Daoy (cell line): ENCODE measurements around the gene SPRR2E. TPM values are rescaled to one million over a fixed set of nuclear protein-coding genes. Genes with fewer than 3 reads are reported as not detected.
"Not testable (repeated sequence)": the region's sequence is repeated elsewhere in the genome, so short reads cannot be mapped to it uniquely, and the experiment has no call there.

Experiments used
- DNase-seq: peaks from one replicate; pipeline ENCODE4 v3.0.0-alpha.2; 2015; ENCODE audit warnings: low read depth
- total RNA-seq: library from RNA; depleted of rRNA; stranded (reverse); fragments of >200 nt; shearing (Covaris generic); gene quantifications from 2 replicates; pipeline ENCODE4 v1.2.3, GENCODE V29; 2014; rRNA removed

SPRR2E gene
- total RNA-seq = not detected in 2 replicates

- no peak for DNase-seq
Measured at GRCh38 chr1:153094426-153094825, at the start of gene SPRR2E. Gene SPRR2E (minus strand): TSS chr1:153094526. CDS start chr1:153093751, 775 bp downstream.

GRCh38 chr1:153141377-153141776 lies 47.1 kb upstream of the SPRR2E start:
- peak; percentile 70 for DNase-seq

DNA sequence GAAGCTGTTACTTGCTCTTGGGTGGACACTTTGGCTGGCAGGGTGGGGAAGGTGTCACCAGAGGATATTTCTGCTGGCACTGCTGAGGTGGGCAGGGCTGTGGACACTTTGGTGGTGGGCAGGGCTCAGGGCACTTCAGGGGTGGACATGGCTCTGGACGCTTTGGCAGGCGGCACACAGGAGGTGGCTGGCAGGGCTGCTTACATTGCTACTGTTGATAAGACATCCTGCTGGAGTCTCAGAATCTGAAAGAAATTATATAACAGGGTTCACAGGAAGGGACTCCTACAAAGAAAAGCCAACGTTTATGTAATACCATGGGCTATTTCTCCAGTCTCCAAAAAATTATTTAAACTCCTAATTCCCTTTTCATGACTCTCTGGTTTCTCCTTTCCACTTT lies 46.2 kb upstream of the SPRR2E start:
- no peak for DNase-seq

- DNase-seq = no peak
Measured at GRCh38 chr1:153133743-153134142, 39.4 kb upstream of the SPRR2E start.

GRCh38 chr1:153133267-153133666 lies 38.9 kb upstream of the SPRR2E start:
- no peak for DNase-seq

- DNase-seq = not testable (repeated sequence)
Measured at GRCh38 chr1:153128688-153129087, 34.4 kb upstream of the SPRR2E start.

- no peak for DNase-seq
Measured at GRCh38 chr1:153127296-153127695, 33.0 kb upstream of the SPRR2E start.

DNA sequence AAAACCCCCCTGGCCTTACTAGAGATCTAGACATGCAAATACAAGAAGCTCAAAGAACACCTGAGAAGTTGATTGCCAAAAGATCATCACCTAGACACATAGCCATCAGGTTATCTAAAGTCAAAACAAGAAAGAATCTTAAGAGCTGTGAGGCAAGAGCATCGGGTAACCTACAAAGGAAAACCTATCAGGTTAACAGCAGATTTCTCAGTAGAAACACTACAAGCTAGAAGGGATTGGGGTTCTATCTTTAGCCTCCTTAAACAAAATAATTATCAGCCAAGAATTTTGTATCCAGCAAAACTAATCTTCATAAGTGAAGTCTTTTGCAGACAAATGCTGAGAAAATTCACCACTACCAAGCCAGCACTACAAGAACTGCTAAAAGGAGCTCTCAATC lies 31.2 kb upstream of the SPRR2E start:
- DNase-seq = no peak

GRCh38 chr1:153123793-153124192 lies 29.5 kb upstream of the SPRR2E start:
- not testable (repeated sequence) for DNase-seq

GRCh38 chr1:153122831-153123421 lies 28.6 kb upstream of the SPRR2E start:
- peak; percentile 82 for DNase-seq

DNA sequence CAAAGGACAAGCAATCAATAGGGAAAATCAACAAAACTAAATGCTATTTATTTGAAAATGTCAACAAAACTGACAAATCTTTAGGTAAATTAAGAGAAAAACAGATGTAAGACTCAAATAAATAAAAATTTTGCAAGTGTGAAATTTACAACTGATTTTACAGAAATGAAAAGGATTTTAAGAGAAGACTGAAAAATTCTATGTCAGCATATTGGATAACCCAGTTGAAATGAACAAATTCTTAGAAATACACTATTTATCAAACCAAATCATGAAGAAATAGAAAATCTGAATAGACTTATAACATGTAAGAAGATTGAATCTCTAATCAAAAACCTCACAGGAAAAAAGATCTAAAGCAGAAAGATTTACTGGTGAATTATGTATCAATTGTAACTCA lies 26.6 kb upstream of the SPRR2E start:
- DNase-seq = no peak

- no peak for DNase-seq
Measured at GRCh38 chr1:153119491-153119971, 25.2 kb upstream of the SPRR2E start.

DNA sequence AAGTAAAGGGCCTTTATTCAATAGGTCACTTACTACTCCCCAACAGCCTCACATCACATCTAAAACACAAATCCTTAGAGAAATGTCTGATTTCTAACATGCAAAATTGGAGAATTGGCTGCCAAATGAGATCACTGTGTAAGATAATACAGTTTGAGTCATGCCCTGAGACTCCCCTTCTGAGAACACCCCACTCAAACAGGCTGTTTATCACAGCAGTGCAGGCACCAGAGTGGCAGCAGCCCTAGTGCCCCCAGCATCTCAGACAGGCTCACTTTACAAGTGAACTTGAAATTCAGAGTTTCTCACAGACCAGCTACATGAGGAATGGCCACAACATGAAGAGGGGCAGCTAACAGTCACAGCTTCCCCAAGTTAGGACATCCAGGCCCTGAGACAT lies 20.9 kb upstream of the SPRR2E start:
- peak; percentile 21 for DNase-seq

- DNase-seq = peak; percentile 15
Measured at GRCh38 chr1:153113416-153113815, 19.1 kb upstream of the SPRR2E start, which contains the start of gene SPRR2F. Gene SPRR2F (minus strand): TSS chr1:153113516. CDS start chr1:153112733, 783 bp downstream.

DNA sequence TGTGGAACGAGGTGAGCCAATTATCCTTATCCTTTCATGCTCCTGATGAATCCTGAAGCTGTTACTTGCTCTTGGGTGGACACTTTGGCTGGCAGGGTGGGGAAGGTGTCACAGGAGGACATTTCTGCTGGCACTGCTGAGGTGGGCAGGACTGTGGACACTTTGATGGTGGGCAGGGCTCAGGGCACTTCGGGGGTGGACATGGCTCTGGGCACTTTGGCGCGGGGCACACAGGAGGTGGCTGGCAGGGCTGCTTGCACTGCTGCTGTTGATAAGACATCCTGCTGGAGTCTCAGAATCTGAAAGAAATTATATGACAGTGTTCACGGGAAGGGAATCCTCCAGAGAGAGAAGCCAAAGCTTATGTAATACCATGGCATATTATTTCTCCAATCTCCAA lies 18.1 kb upstream of the SPRR2E start:
- DNase-seq = not testable (repeated sequence)

DNA sequence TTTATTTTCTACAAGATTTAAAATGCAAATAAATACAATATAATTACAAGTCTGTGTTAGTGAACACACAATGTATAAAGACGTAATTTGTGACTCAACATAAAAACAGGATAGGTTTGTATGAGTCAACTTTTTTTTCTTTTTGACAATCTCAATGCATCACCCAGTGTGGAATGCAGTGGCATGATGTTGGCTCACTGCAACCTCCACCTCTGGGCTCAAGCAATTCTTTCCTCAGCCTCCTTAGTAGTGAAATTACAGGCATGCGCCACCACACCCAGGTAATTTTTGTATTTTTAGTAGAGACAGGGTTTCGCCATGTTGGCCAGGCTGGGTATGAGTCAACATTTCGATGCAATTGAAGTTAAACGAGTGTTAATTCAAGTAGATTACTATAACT lies 5.9 kb upstream of the SPRR2E start:
- DNase-seq = peak; percentile 85

DNA sequence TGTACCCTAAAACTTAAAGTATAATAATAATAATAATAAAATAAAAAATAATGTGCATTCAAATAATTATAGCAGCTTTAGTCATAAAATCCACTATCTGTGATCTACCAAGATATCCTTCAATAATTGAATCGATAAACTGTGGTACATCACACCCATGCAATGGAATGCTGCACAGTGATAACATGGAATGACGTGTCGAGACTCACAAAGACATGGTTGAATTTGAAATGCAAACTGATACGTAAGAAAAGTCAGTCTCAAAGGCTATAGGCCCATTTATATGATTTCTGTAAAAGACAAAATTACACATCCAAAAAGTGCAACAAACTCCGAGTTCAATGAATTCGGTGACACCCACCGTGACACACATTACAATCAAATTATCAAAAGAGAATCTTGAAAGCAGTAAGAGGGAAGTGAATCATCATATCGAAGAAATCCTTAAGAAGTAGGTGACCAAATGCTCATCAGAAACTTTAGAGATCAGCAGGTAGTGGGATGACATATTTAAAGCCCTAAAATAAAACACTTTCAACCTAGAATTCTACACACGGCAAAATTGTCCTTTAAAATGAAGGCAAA lies 5.2 kb upstream of the SPRR2E start:
- no peak for DNase-seq

- no peak for DNase-seq
Measured at GRCh38 chr1:153095764-153096163, 1.4 kb upstream of the SPRR2E start.

- no peak for DNase-seq
Measured at GRCh38 chr1:153087652-153088051, 6.7 kb downstream of the SPRR2E start.

DNA sequence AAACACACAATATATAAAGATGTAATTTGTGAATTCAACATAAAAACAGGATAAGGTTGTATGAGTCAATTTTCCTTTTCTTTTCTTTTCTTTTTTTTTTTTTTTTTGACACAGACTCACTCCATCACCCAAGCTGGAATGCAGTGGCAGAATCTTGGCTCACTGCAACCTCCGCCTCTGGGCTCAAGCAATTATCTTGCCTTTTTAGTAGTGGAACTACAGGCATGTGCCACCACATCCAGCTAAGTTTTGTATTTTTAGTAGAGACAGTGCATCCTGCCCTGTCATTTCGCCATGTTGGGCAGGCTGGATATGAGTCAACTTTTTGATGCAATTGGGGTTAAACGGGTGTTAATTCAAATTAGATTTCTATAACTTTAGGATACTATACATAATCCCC lies 12.6 kb downstream of the SPRR2E start:
- peak; percentile 61 for DNase-seq

DNA sequence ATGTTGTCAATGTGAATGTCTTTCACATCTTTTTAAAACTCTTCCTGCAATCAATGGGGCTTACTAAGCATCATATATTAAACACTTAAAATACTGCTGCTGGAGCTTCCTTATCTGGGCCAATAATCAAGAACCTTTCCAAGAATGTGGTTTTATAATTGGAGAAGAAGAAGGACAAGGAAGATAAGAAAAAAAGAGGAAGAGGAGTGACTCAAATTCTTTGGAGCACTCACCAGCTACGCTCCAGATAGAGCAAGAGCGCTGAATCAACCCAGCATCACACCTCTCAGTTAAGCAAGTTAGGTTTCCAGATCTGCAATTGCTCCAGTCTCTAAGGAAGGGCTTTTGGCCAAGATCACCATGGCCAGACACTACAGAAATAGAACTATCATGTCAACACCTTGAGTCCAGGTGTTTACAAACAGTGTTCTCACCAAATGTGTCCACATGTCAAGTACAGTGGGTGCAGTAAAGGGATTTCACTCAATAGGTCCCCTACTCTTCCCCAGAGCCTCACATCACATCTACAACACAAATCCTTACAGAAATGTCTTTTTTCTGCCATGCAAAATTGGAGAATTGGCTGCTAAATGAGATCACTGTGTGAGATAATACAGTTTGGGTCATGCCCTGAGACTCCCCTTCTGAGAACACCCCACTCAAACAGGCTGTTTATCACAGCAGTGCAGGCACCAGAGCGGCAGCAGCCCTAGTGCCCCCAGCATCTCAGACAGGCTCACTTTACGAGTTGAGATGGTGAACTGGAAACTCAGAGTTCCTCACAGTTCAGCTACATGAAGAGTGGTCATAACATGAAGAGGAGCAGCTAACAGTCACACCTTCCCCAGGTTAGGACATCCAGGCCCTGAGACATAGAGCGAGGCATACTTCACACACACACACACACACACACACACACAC lies 21.3 kb downstream of the SPRR2E start:
- no peak for DNase-seq

DNA sequence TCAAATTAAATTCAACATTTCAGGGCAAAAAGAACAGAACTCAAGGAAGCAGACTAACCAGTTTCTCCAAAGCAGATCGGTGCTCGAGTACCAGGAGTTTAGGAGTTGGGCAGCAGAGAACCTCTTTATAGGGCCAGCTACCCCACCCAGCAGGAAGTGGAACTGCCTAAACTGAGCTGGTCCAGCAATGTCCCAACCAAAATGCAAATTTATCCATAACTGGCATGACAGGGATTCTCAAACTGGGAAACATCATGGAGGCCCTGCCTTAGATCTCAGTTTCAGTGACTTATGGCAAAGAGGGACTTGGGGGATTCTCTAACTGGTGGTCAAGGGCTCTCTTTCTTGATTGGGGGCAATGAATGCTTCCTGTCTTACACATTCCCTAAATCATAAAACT lies 22.8 kb downstream of the SPRR2E start, which contains the start of gene SPRR2B:
TSS of gene SPRR2B (minus strand) at position 101 of the 400 bp plus-strand sequence. CDS start 772 bp downstream, outside the sequence.
- no peak for DNase-seq
